ENCODE measurements around the gene ZNF286A.
"Not testable (repeated sequence)": the region's sequence is repeated elsewhere in the genome, so short reads cannot be mapped to it uniquely, and the experiment has no call there.

ZNF286A gene

GRCh38 chr17:15738066-15738465 lies 38.5 kb downstream of the ZNF286A start:
- TF ChIP-seq REST (IDR thresholded peaks at IDR 0.05; ENCODE audit: insufficient replicate concordance, low read depth) (no peak), POLR2AphosphoS5 (IDR thresholded peaks at IDR 0.05; ENCODE audit: low read depth) (no peak), SPI1 (IDR thresholded peaks at IDR 0.05; ENCODE audit: borderline replicate concordance, low read depth) (no peak), GABPA (IDR thresholded peaks at IDR 0.05; ENCODE audit: low read depth) (no peak), CTCF (IDR thresholded peaks at IDR 0.05; ENCODE audit: insufficient read depth, low read length) (no peak)
- DNase-seq (ENCODE audit: low read depth in 1 of 2, low spot score in 1 of 2), result no peak
- Histone ChIP-seq H3K4me3 (replicated peaks; ENCODE audit: insufficient read depth, low read length) (no peak overlapping the region), H3K27ac (replicated peaks) (no peak overlapping the region), H3K27me3 (ENCODE audit: insufficient read depth, poor library complexity, severe bottlenecking) (no peaks in the 10 kb centered on the region)

- not testable (repeated sequence) for H3K27ac ChIP-seq (replicated peaks); H3K27me3 ChIP-seq (ENCODE audit: insufficient read depth, poor library complexity, severe bottlenecking); DNase-seq (ENCODE audit: low read depth in 1 of 2, low spot score in 1 of 2); H3K4me3 ChIP-seq (replicated peaks; ENCODE audit: insufficient read depth, low read length)
These were observed 39.7 kb downstream of the ZNF286A start for GRCh38 chr17:15739259-15739658.

- not testable (repeated sequence) for H3K27ac ChIP-seq (replicated peaks); H3K4me3 ChIP-seq (replicated peaks; ENCODE audit: insufficient read depth, low read length); DNase-seq (ENCODE audit: low read depth in 1 of 2, low spot score in 1 of 2); H3K27me3 ChIP-seq (ENCODE audit: insufficient read depth, poor library complexity, severe bottlenecking)
These were observed 40.5 kb downstream of the ZNF286A start for GRCh38 chr17:15740041-15740440.

- TF ChIP-seq REST (IDR thresholded peaks at IDR 0.05; ENCODE audit: insufficient replicate concordance, low read depth) (no peak), GABPA (IDR thresholded peaks at IDR 0.05; ENCODE audit: low read depth) (no peak), CTCF (IDR thresholded peaks at IDR 0.05; ENCODE audit: insufficient read depth, low read length) (no peak), SPI1 (IDR thresholded peaks at IDR 0.05; ENCODE audit: borderline replicate concordance, low read depth) (no peak), POLR2AphosphoS5 (IDR thresholded peaks at IDR 0.05; ENCODE audit: low read depth) (no peak)
- no peaks in the 10 kb centered on the region for H3K27me3 ChIP-seq (ENCODE audit: insufficient read depth, poor library complexity, severe bottlenecking)
- no peak overlapping the region for H3K4me3 ChIP-seq (replicated peaks; ENCODE audit: insufficient read depth, low read length)
- no peak for DNase-seq (ENCODE audit: low read depth in 1 of 2, low spot score in 1 of 2)
- no peak overlapping the region for H3K27ac ChIP-seq (replicated peaks)
These were observed 41.1 kb downstream of the ZNF286A start for GRCh38 chr17:15740570-15741120.

GRCh38 chr17:15741624-15742023 lies 42.1 kb downstream of the ZNF286A start:
- Histone ChIP-seq H3K27me3 (ENCODE audit: insufficient read depth, poor library complexity, severe bottlenecking) (no peaks in the 10 kb centered on the region), H3K27ac (replicated peaks) (no peak overlapping the region), H3K4me3 (replicated peaks; ENCODE audit: insufficient read depth, low read length) (no peak overlapping the region)
- DNase-seq (ENCODE audit: low read depth in 1 of 2, low spot score in 1 of 2), result no peak
- no peak for TF ChIP-seq SPI1 (IDR thresholded peaks at IDR 0.05; ENCODE audit: borderline replicate concordance, low read depth)
- no peak for TF ChIP-seq CTCF (IDR thresholded peaks at IDR 0.05; ENCODE audit: insufficient read depth, low read length)
- no peak for TF ChIP-seq POLR2AphosphoS5 (IDR thresholded peaks at IDR 0.05; ENCODE audit: low read depth)
- TF ChIP-seq REST (IDR thresholded peaks at IDR 0.05; ENCODE audit: insufficient replicate concordance, low read depth), result no peak
- TF ChIP-seq GABPA (IDR thresholded peaks at IDR 0.05; ENCODE audit: low read depth), result no peak

All from HL-60 (cell line).